Measurements from ENCODE around the gene KIAA1217. TPM values are rescaled to one million over a fixed set of nuclear protein-coding genes. Genes with fewer than 3 reads are reported as not detected.

KIAA1217 gene
- total RNA-seq, 1 donor = 0.21 TPM

DNA sequence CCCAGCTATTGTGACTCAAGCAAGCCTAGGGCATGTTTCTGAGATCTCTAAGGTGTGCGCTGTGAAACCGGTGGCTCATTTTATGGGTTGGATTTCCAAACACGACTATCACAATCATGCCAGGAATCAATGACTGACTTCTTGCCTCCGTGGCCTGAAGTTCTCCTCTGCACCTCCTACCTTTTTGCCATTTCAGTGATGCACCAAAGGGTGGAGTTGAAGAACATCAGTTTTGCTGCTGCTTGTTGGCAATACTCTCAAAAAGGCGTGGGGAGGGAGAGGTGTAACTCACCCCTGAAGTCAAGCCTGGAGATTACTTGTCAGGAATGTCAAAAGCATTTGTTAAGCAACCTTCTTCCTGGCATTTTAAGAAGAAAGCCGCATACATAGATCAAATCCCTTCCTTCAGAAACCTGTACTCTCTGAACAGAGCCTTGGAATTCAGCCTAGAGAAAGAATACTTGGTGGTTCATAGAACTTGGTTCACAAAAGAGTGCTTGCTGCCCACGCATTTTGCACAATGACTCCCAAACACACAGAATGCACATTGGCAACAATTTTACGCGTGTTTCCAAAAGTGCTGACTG lies 41.0 kb downstream of the KIAA1217 start:
- Histone ChIP-seq H3K4me1 (ENCODE audit: insufficient read depth, low read length) (no peaks in the 10 kb centered on the region), H3K4me3 (ENCODE audit: low read length) (no peak overlapping the region), H3K27me3 (ENCODE audit: insufficient read depth, low read length) (no peaks in the 10 kb centered on the region), H3K9me3 (ENCODE audit: low read depth, low read length) (no peaks in the 10 kb centered on the region)

DNA sequence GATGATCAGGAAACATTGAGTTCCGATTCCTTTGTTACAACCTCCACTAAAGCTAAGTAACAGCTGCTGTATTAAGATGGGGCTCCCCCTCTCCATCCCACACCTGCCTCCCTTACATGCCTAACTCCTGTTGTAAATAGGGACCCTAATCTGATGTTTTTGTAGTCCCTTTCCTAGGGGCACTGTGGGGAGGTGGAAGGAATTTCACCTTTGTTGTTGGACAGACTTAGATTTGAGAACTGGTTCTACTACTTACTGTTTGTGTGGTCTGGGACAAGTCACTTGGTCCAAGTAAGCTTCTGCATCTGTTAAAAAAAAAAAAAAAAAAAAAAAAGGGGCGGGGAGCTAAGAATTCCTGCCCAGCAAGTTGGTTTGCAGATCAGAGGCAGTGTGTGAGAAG lies 42.6 kb downstream of the KIAA1217 start:
- Histone ChIP-seq H3K4me3 (ENCODE audit: low read length) (no peak overlapping the region), H3K27me3 (ENCODE audit: insufficient read depth, low read length) (no peaks in the 10 kb centered on the region), H3K9me3 (ENCODE audit: low read depth, low read length) (no peaks in the 10 kb centered on the region), H3K4me1 (ENCODE audit: insufficient read depth, low read length) (no peaks in the 10 kb centered on the region)

DNA sequence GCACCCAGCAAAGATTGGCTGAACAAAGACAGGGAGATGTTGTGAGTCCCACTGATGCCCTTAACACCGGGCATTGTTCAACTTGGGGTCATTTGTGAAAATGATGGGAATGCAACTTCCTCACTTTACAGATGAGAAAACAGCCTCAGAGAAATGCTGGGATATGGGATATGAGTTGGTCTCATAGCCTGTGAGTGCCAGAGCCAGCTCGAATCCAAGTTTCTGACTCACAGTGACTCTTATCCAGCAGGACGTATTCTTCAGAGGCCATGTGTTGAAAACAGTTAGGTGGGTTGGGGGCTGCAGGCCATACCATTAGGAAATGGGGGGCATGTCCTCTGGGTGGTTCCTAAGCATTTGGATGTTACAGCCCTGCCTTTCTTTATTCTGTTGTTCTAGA lies 45.2 kb downstream of the KIAA1217 start:
- Histone ChIP-seq H3K4me3 (ENCODE audit: low read length) (no peak overlapping the region), H3K4me1 (ENCODE audit: insufficient read depth, low read length) (no peaks in the 10 kb centered on the region), H3K27me3 (ENCODE audit: insufficient read depth, low read length) (no peaks in the 10 kb centered on the region), H3K9me3 (ENCODE audit: low read depth, low read length) (no peaks in the 10 kb centered on the region)

DNA sequence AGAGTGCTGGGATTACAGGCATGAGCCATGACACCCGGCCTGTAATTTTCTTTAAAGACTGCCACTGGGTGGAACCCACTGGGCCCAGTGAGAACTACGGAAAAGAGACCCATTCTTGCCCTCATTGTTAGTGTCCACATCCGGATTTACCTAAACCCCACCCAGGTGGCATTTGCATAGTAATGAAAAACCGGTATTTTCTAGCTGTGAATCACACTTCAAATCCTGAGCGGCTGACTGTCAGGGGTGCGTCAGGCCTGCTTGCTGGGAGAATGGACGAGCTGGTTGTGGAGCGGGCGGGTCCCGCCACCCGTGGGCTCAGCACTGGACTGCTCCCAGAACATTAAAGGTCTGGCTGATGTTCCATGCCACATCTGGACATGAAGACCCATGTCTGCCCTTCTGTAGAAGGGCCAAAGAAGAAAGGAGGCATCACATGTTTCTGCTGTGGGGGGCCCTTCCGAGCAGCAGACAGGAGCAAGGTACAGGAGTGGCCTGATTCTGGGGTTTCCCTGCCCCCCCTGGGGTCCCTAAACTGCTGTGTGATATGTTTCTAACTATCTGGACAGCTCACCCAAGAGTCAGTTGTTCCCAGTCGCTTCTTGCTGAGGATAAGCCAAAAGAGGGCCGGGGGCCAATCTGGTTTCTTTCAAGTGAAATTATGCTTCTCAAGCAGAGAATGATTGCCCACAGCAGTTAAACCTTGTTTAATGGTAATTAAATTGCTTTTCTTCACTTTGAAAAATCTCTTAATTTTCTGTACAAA lies 46.4 kb downstream of the KIAA1217 start:
- H3K4me1 ChIP-seq (ENCODE audit: insufficient read depth, low read length) = no peaks in the 10 kb centered on the region
- no peak overlapping the region for H3K4me3 ChIP-seq (ENCODE audit: low read length)
- no peaks in the 10 kb centered on the region for H3K27me3 ChIP-seq (ENCODE audit: insufficient read depth, low read length)
- H3K9me3 ChIP-seq (ENCODE audit: low read depth, low read length) = no peaks in the 10 kb centered on the region

DNA sequence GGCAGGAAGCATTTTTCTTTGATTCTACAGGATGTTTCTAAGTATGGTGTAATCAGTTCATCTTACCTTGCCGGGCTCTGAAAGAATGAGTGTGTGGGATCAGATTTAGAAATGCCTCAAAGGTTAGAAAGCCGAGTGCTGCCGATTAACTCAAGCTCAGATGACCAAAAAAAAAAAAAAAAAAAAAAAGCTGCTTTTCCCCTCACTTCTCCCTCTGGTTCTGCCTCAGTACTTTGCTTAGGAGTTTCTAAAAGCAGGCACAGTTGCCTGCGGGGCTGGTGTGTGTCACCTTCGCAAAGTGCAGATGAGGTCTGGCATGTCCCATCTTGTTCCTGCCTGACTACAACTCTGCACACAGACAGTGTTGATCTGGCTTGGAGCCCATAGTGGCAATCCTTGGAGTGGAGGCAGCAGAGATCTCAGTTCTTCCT lies 47.0 kb downstream of the KIAA1217 start:
- no peaks in the 10 kb centered on the region for H3K4me1 ChIP-seq (ENCODE audit: insufficient read depth, low read length)
- no peaks in the 10 kb centered on the region for H3K9me3 ChIP-seq (ENCODE audit: low read depth, low read length)
- H3K4me3 ChIP-seq (ENCODE audit: low read length) = no peak overlapping the region
- H3K27me3 ChIP-seq (ENCODE audit: insufficient read depth, low read length) = no peaks in the 10 kb centered on the region

DNA sequence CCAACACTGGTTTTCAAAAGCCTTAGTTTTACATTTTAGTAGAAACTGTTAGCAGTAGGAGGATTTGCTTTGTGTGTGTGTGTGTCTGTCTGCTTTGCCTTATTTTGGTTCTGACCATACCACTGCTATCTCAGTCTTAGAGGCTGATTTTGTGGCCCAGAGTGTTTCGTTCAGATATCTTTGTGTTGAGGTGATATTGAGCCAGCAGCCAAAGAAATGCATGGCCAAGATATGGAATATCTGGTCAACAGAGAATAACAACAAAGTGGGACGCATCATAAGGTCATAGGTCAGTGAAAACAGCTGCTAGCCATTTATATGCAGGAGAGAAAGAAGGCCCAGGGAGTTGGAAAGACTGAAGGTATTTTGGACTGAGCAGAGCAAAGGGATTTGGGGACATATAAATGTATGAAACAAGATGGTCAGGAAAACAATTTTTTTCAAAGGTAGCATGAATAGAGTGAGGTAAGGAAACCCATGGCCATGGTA lies 47.7 kb downstream of the KIAA1217 start:
- Histone ChIP-seq H3K4me1 (ENCODE audit: insufficient read depth, low read length) (no peaks in the 10 kb centered on the region), H3K27me3 (ENCODE audit: insufficient read depth, low read length) (no peaks in the 10 kb centered on the region), H3K4me3 (ENCODE audit: low read length) (no peak overlapping the region), H3K9me3 (ENCODE audit: low read depth, low read length) (no peaks in the 10 kb centered on the region)

DNA sequence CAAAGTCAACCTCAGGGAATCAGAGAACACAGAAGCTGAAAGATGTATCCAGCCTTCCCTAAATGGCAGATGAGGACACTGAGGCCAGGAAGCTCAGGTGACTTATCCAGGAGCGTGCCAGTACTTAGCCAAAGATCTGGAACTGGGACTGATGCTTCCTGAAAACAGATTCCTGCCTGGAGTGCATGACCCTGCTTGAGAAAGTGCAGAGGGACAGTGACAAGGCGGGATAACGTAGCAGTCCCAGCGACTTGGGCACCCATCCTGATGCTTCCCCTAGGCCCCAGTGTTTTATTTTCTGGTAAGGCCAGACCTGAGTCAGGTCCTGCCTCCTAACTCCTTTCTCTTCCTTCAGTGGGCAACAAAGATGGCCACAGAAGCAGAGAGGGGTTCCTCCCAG lies 48.6 kb downstream of the KIAA1217 start:
- H3K4me1 ChIP-seq (ENCODE audit: insufficient read depth, low read length) = no peaks in the 10 kb centered on the region
- no peaks in the 10 kb centered on the region for H3K27me3 ChIP-seq (ENCODE audit: insufficient read depth, low read length)
- H3K9me3 ChIP-seq (ENCODE audit: low read depth, low read length) = no peaks in the 10 kb centered on the region
- no peak overlapping the region for H3K4me3 ChIP-seq (ENCODE audit: low read length)

DNA sequence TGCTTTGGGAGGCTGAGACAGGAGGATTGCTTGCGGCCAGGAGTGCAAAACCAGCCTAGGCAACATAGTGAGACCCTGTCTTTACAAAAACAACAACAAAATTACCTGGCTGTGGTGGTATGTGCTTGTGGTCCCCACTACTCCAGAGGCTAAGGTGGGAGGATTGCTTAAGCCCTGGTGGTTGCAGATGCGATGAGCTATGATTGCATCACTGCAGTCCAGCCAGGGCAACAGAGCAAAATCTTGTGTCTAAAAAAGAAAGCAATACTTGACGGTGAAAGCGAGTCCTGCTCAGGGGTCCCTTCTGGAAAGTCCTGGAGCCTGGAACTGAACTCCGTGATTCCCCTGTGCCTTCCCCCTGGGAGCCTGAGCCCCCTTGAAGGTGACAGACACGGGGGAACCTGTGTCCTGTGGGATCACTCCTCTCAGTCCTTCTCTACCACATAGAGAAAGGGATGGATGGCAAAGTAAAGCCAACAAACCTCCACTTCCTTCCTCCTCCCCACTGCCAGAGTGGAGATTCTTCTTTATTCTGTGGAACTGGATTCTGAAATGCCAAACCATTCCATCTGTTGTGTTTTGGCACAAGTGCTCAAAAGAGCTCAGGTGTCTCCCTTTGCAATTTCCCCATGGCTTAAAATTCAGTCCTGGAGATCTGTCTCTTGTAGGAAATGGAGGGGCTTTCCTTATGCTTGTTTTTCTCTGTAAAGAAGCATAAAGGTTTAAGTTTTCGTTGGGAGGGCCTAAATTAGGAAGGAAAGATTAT lies 50.6 kb downstream of the KIAA1217 start:
- no peaks in the 10 kb centered on the region for H3K27me3 ChIP-seq (ENCODE audit: insufficient read depth, low read length)
- H3K4me3 ChIP-seq (ENCODE audit: low read length) = no peak overlapping the region
- no peaks in the 10 kb centered on the region for H3K4me1 ChIP-seq (ENCODE audit: insufficient read depth, low read length)
- no peaks in the 10 kb centered on the region for H3K9me3 ChIP-seq (ENCODE audit: low read depth, low read length)

DNA sequence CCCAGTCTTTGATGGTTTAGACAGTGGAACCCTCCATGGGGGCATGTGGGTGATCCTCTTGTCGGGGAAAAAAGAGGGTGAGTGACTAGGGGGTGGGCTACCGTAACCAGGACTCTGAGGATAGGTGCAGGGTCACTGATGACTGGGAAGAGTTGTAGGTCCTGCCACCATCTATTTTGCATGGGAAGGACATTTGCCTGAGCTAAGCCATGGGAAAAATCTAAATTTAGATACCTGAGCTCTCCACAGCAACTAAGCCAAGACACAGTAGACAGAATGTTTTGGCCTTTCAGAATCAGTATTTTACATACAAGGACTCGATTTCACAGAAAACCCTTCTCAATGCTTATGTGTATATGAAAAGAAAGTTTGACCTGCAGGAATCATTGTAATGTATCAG lies 52.7 kb downstream of the KIAA1217 start:
- no peaks in the 10 kb centered on the region for H3K4me1 ChIP-seq (ENCODE audit: insufficient read depth, low read length)
- no peak overlapping the region for H3K4me3 ChIP-seq (ENCODE audit: low read length)
- H3K9me3 ChIP-seq (ENCODE audit: low read depth, low read length) = no peaks in the 10 kb centered on the region
- H3K27me3 ChIP-seq (ENCODE audit: insufficient read depth, low read length) = no peaks in the 10 kb centered on the region

DNA sequence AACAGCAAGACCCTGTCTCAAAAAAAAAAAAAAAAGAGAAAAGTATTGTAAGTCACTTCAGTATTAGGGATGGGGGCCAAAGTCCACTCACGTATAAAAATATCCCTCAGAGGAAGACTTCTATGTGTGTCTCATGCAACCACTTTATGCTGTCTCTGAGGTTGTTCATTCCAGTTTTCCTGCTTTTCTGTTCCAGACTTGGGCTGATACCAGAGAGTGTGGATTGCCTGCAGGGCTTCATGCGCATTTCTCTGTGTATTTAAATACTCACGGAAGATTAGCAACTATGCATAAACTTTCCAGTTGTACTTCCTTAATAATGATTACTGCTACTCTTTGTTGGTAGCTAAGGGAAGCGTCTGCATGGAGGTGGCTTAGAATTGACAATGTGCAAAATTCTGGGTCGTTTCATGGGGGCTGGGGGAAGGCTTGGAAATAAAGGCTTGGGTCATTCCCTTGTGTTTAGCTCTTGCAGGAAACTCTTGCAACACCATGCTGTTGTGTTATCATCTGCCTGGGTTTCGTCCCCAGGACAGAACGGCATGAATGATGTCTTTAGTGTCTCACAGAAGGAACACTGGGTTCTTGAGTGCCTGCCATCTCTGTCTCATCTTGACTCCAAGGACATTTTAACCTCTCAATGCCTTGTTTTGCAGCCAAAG lies 54.1 kb downstream of the KIAA1217 start:
- H3K9me3 ChIP-seq (ENCODE audit: low read depth, low read length) = no peaks in the 10 kb centered on the region

DNA sequence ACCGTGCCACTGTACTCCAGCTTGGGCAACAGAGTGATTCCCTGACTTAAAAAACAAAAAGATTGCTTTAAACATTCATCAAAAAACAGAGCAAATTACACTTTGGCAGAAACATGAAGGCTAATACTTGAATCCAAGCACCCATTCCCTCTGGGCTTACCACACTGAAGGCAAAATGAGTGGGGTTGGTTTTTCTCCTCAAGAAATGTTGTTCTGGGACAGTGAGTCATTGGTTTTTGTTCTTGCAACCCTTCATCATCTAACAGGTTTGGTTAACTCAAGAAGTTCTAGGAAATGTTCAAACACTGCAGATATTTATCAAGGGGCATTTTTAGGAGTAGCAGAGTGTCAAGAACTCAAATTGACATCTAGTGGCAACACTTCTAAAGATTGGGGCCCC lies 60.5 kb downstream of the KIAA1217 start:
- no peaks in the 10 kb centered on the region for H3K27me3 ChIP-seq (ENCODE audit: insufficient read depth, low read length)
- H3K9me3 ChIP-seq (ENCODE audit: low read depth, low read length) = no peaks in the 10 kb centered on the region
- no peaks in the 10 kb centered on the region for H3K4me1 ChIP-seq (ENCODE audit: insufficient read depth, low read length)
- H3K4me3 ChIP-seq (ENCODE audit: low read length) = no peak overlapping the region

More for the DNA sequence above, 54.1 kb downstream of the KIAA1217 start:
- Histone ChIP-seq H3K4me1 (ENCODE audit: insufficient read depth, low read length) (no peaks in the 10 kb centered on the region), H3K4me3 (ENCODE audit: low read length) (no peak overlapping the region), H3K27me3 (ENCODE audit: insufficient read depth, low read length) (no peaks in the 10 kb centered on the region)

DNA sequence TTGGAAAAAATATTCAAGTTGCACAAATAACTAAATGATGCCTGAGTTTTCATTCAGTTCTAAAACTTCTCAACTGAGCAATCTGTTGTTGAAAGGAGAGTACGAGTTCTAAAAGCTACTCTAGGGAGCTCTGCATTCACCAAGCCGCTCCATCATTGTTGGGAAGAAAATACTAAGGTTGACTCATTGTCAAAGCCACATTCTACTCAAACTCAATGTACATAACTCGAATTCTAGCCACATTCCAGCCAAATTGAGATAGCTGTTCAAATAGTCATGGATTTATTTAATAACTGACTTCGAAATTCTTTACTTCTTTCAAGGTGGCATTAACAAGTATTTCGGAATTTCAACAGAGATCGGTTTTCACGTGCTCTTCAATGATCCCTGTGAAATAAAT lies 63.4 kb downstream of the KIAA1217 start:
- Histone ChIP-seq H3K4me3 (ENCODE audit: low read length) (no peak overlapping the region), H3K9me3 (ENCODE audit: low read depth, low read length) (no peaks in the 10 kb centered on the region), H3K27me3 (ENCODE audit: insufficient read depth, low read length) (no peaks in the 10 kb centered on the region), H3K4me1 (ENCODE audit: insufficient read depth, low read length) (no peaks in the 10 kb centered on the region)

DNA sequence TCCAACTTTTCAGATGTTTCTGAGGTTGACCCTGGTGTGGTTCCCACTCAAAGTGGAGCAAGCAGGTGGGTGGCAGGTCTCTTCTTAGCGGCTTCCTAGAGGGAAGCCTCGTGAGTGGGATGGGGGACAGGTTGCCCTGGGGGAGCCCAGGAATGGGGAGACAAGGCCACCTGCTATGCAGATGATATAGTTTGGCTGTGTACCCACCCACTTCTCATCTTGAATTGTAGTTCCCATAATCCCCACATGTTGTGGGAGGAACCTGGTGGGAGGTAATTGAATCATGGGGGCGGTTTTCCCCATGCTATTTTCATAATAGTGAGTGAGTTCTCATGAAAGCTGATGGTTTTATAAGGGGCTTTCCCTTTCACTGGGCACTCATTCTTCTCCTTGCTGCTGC lies 68.3 kb downstream of the KIAA1217 start:
- no peaks in the 10 kb centered on the region for H3K9me3 ChIP-seq (ENCODE audit: low read depth, low read length)
- H3K4me1 ChIP-seq (ENCODE audit: insufficient read depth, low read length) = no peaks in the 10 kb centered on the region
- no peaks in the 10 kb centered on the region for H3K27me3 ChIP-seq (ENCODE audit: insufficient read depth, low read length)
- no peak overlapping the region for H3K4me3 ChIP-seq (ENCODE audit: low read length)

DNA sequence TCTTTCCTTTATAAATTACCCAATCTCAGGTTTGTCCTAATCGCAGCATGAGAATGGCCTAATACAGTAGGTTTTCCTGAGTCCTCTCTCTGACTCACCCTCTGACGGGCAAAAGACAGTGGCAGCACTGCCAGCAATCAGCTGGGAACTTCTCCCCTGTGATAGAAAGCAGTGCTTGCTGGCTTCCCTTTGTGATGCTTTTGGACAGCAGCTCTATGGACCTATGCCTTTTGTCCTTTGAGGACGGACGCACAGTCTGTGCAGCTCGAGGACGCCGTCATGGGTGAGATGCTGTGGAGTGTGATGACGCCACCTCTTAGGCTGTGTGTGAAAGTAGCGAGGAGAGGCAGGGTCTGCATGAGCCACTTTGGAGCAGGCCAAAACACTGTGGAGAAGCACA lies 68.8 kb downstream of the KIAA1217 start:
- Histone ChIP-seq H3K9me3 (ENCODE audit: low read depth, low read length) (no peaks in the 10 kb centered on the region), H3K4me1 (ENCODE audit: insufficient read depth, low read length) (no peaks in the 10 kb centered on the region), H3K27me3 (ENCODE audit: insufficient read depth, low read length) (no peaks in the 10 kb centered on the region), H3K4me3 (ENCODE audit: low read length) (no peak overlapping the region)

Measured in mononuclear cell (primary cell).